ENCODE measurements around the gene CCM2.

Gene CCM2

GRCh38 chr7:45084901-45085618 lies 85.1 kb downstream of the CCM2 start:
- Histone ChIP-seq H3K4ac (ENCODE audit: low read depth, low read length) (no peak overlapping the region), H3K27me3 (ENCODE audit: insufficient read depth, low read length) (no peaks in the 10 kb centered on the region), H2BK5ac (ENCODE audit: low read depth, low read length, poor library complexity) (no peak overlapping the region), H3K9ac (ENCODE audit: low read length) (no peak overlapping the region), H3K23ac (ENCODE audit: low read length) (no peak overlapping the region), H2AK5ac (ENCODE audit: low read length) (no peak overlapping the region), H4K8ac (ENCODE audit: low read depth, low read length) (no peak overlapping the region), H2AFZ (ENCODE audit: insufficient read depth, low read length, poor library complexity) (no peak overlapping the region), H2BK120ac (ENCODE audit: insufficient read depth, low read length, poor library complexity) (no peak overlapping the region), H3K14ac (ENCODE audit: low read length) (no peak overlapping the region), H3K4me1 (ENCODE audit: control insufficient read depth in 1 of 2, insufficient read depth in 2 of 2, low read length in 2 of 2) (peaks cover 10 to 19% of the 10 kb centered on the region in 2 experiments), H3K4me3 (ENCODE audit: low read depth, low read length) (no peak overlapping the region), H3K18ac (ENCODE audit: low read length) (no peak overlapping the region), H2BK12ac (ENCODE audit: low read length) (no peak overlapping the region), H4K12ac (ENCODE audit: low read depth, low read length) (no peak overlapping the region), H4K91ac (ENCODE audit: low read depth, low read length) (no peak overlapping the region), H3K79me2 (ENCODE audit: control insufficient read depth, insufficient read depth, low read length, poor library complexity) (peaks cover 1% of the 10 kb centered on the region), H3K79me1 (ENCODE audit: low read length) (peaks cover 3% of the 10 kb centered on the region), H3K36me3 (ENCODE audit: control insufficient read depth in 1 of 2, insufficient read depth in 2 of 2, low read length in 2 of 2) (no peaks in the 10 kb centered on the region), H3K27ac (ENCODE audit: low read depth, low read length) (no peak overlapping the region), H3K9me3 (ENCODE audit: insufficient read depth, low read depth, low read length) (peaks cover 7% of the 10 kb centered on the region), H3K4me2 (ENCODE audit: low read length) (no peak overlapping the region)
- DNase-seq = no peak
- no CpG with 5 or more reads among the region's 24 CpGs for WGBS (ENCODE audit: extremely low coverage, insufficient coverage, insufficient read length)

GRCh38 chr7:45085619-45086200 lies 85.7 kb downstream of the CCM2 start:
- Histone ChIP-seq H3K9me3 (ENCODE audit: insufficient read depth, low read depth, low read length) (peaks cover 7% of the 10 kb centered on the region), H3K36me3 (ENCODE audit: control insufficient read depth in 1 of 2, insufficient read depth in 2 of 2, low read length in 2 of 2) (no peaks in the 10 kb centered on the region), H3K4ac (ENCODE audit: low read depth, low read length) (no peak overlapping the region), H3K4me2 (ENCODE audit: low read length) (no peak overlapping the region), H4K8ac (ENCODE audit: low read depth, low read length) (no peak overlapping the region), H3K14ac (ENCODE audit: low read length) (no peak overlapping the region), H2BK120ac (ENCODE audit: insufficient read depth, low read length, poor library complexity) (no peak overlapping the region), H4K12ac (ENCODE audit: low read depth, low read length) (no peak overlapping the region), H3K27ac (ENCODE audit: low read depth, low read length) (no peak overlapping the region), H3K9ac (ENCODE audit: low read length) (no peak overlapping the region), H4K91ac (ENCODE audit: low read depth, low read length) (no peak overlapping the region), H2AK5ac (ENCODE audit: low read length) (no peak overlapping the region), H3K79me1 (ENCODE audit: low read length) (peaks cover 3% of the 10 kb centered on the region), H3K23ac (ENCODE audit: low read length) (no peak overlapping the region), H2BK5ac (ENCODE audit: low read depth, low read length, poor library complexity) (no peak overlapping the region), H2AFZ (ENCODE audit: insufficient read depth, low read length, poor library complexity) (no peak overlapping the region), H3K79me2 (ENCODE audit: control insufficient read depth, insufficient read depth, low read length, poor library complexity) (peaks cover 1% of the 10 kb centered on the region), H2BK12ac (ENCODE audit: low read length) (no peak overlapping the region), H3K4me3 (ENCODE audit: low read depth, low read length) (no peak overlapping the region), H3K27me3 (ENCODE audit: insufficient read depth, low read length) (no peaks in the 10 kb centered on the region), H3K4me1 (ENCODE audit: control insufficient read depth in 1 of 2, insufficient read depth in 2 of 2, low read length in 2 of 2) (peaks cover 10 to 19% of the 10 kb centered on the region in 2 experiments), H3K18ac (ENCODE audit: low read length) (no peak overlapping the region)
- no CpG with 5 or more reads among the region's 23 CpGs for WGBS (ENCODE audit: extremely low coverage, insufficient coverage, insufficient read length)
- DNase-seq = no peak

- no CpG with 5 or more reads among the region's 15 CpGs for WGBS (ENCODE audit: extremely low coverage, insufficient coverage, insufficient read length)
- Histone ChIP-seq H2BK5ac (ENCODE audit: low read depth, low read length, poor library complexity) (no peak overlapping the region), H2AFZ (ENCODE audit: insufficient read depth, low read length, poor library complexity) (no peak overlapping the region), H2BK120ac (ENCODE audit: insufficient read depth, low read length, poor library complexity) (no peak overlapping the region), H3K9me3 (ENCODE audit: insufficient read depth, low read depth, low read length) (peaks cover 5% of the 10 kb centered on the region), H2BK12ac (ENCODE audit: low read length) (no peak overlapping the region), H3K4me3 (ENCODE audit: low read depth, low read length) (no peak overlapping the region), H3K9ac (ENCODE audit: low read length) (no peak overlapping the region), H3K4me2 (ENCODE audit: low read length) (no peak overlapping the region), H4K12ac (ENCODE audit: low read depth, low read length) (no peak overlapping the region), H3K79me1 (ENCODE audit: low read length) (peaks cover 3% of the 10 kb centered on the region), H3K36me3 (ENCODE audit: control insufficient read depth in 1 of 2, insufficient read depth in 2 of 2, low read length in 2 of 2) (no peaks in the 10 kb centered on the region), H3K23ac (ENCODE audit: low read length) (no peak overlapping the region), H2AK5ac (ENCODE audit: low read length) (no peak overlapping the region), H4K91ac (ENCODE audit: low read depth, low read length) (no peak overlapping the region), H3K18ac (ENCODE audit: low read length) (no peak overlapping the region), H3K27me3 (ENCODE audit: insufficient read depth, low read length) (no peaks in the 10 kb centered on the region), H3K4me1 (ENCODE audit: control insufficient read depth in 1 of 2, insufficient read depth in 2 of 2, low read length in 2 of 2) (peaks cover 10 to 19% of the 10 kb centered on the region in 2 experiments), H3K27ac (ENCODE audit: low read depth, low read length) (no peak overlapping the region), H3K79me2 (ENCODE audit: control insufficient read depth, insufficient read depth, low read length, poor library complexity) (peaks cover 1% of the 10 kb centered on the region), H3K14ac (ENCODE audit: low read length) (no peak overlapping the region), H4K8ac (ENCODE audit: low read depth, low read length) (no peak overlapping the region), H3K4ac (ENCODE audit: low read depth, low read length) (no peak overlapping the region)
- no peak for DNase-seq
Measured at GRCh38 chr7:45086331-45087065, 86.5 kb downstream of the CCM2 start.

GRCh38 chr7:45087301-45088145 lies 87.5 kb downstream of the CCM2 start:
- H3K23ac ChIP-seq (ENCODE audit: low read length) = no peak overlapping the region
- H3K79me1 ChIP-seq (ENCODE audit: low read length) = peaks cover 3% of the 10 kb centered on the region
- no peak overlapping the region for H4K8ac ChIP-seq (ENCODE audit: low read depth, low read length)
- WGBS (ENCODE audit: extremely low coverage, insufficient coverage, insufficient read length) = no CpG with 5 or more reads among the region's 6 CpGs
- H2BK5ac ChIP-seq (ENCODE audit: low read depth, low read length, poor library complexity) = no peak overlapping the region
- peaks cover 1% of the 10 kb centered on the region for H3K79me2 ChIP-seq (ENCODE audit: control insufficient read depth, insufficient read depth, low read length, poor library complexity)
- H3K4me3 ChIP-seq (ENCODE audit: low read depth, low read length) = no peak overlapping the region
- H3K4me2 ChIP-seq (ENCODE audit: low read length) = no peak overlapping the region
- no peak overlapping the region for H2AFZ ChIP-seq (ENCODE audit: insufficient read depth, low read length, poor library complexity)
- DNase-seq = no peak
- H3K27me3 ChIP-seq (ENCODE audit: insufficient read depth, low read length) = no peaks in the 10 kb centered on the region
- H3K14ac ChIP-seq (ENCODE audit: low read length) = no peak overlapping the region
- H3K9ac ChIP-seq (ENCODE audit: low read length) = no peak overlapping the region
- no peak overlapping the region for H3K4ac ChIP-seq (ENCODE audit: low read depth, low read length)
- no peak overlapping the region for H3K27ac ChIP-seq (ENCODE audit: low read depth, low read length)
- no peak overlapping the region for H4K12ac ChIP-seq (ENCODE audit: low read depth, low read length)
- H2AK5ac ChIP-seq (ENCODE audit: low read length) = no peak overlapping the region
- H3K9me3 ChIP-seq (ENCODE audit: insufficient read depth, low read depth, low read length) = peaks cover 5% of the 10 kb centered on the region
- H2BK120ac ChIP-seq (ENCODE audit: insufficient read depth, low read length, poor library complexity) = no peak overlapping the region
- H3K4me1 ChIP-seq (ENCODE audit: control insufficient read depth in 1 of 2, insufficient read depth in 2 of 2, low read length in 2 of 2) = peaks cover 11 to 23% of the 10 kb centered on the region in 2 experiments
- no peak overlapping the region for H2BK12ac ChIP-seq (ENCODE audit: low read length)
- no peak overlapping the region for H3K18ac ChIP-seq (ENCODE audit: low read length)
- no peak overlapping the region for H4K91ac ChIP-seq (ENCODE audit: low read depth, low read length)
- H3K36me3 ChIP-seq (ENCODE audit: control insufficient read depth in 1 of 2, insufficient read depth in 2 of 2, low read length in 2 of 2) = no peaks in the 10 kb centered on the region

All from trophoblast cell (in vitro differentiated cells and primary cell).